HG03039 (cell line): ENCODE measurements around the gene MPND.

Experiments
- ATAC-seq: cut with Tn5 transposase; IDR thresholded peaks from one replicate; pipeline ENCODE4 v1.9.1; 2021; ENCODE audit warnings: mild to moderate bottlenecking, moderate library complexity; ENCODE audit not compliant: unreplicated experiment

The MPND gene

GRCh38 chr19:4363571-4364304 lies 20.4 kb downstream of the MPND start:
- no peak for ATAC-seq

GRCh38 chr19:4365341-4365740 lies 22.0 kb downstream of the MPND start:
- no peak for ATAC-seq

GRCh38 chr19:4365791-4366665 lies 22.7 kb downstream of the MPND start:
- no peak for ATAC-seq

GRCh38 chr19:4366666-4367335 lies 23.4 kb downstream of the MPND start:
- ATAC-seq: no peak

GRCh38 chr19:4367336-4367723 lies 24.0 kb downstream of the MPND start:
- no peak for ATAC-seq

- ATAC-seq: no peak
Measured at GRCh38 chr19:4367781-4368127, 24.4 kb downstream of the MPND start.

- ATAC-seq: no peak
Measured at GRCh38 chr19:4368128-4368820, 24.9 kb downstream of the MPND start.

- ATAC-seq: no peak
Measured at GRCh38 chr19:4369109-4369887, 25.9 kb downstream of the MPND start.

- no peak for ATAC-seq
Measured at GRCh38 chr19:4369888-4370260, 26.5 kb downstream of the MPND start.

- ATAC-seq: no peak
Measured at GRCh38 chr19:4370418-4371041, 27.2 kb downstream of the MPND start.

GRCh38 chr19:4371247-4372164 lies 28.1 kb downstream of the MPND start:
- ATAC-seq: no peak

- ATAC-seq: no peak
Measured at GRCh38 chr19:4372165-4373012, 29.0 kb downstream of the MPND start.

GRCh38 chr19:4373013-4373367 lies 29.6 kb downstream of the MPND start:
- no peak for ATAC-seq

GRCh38 chr19:4373601-4374497 lies 30.5 kb downstream of the MPND start:
- no peak for ATAC-seq

- no peak for ATAC-seq
Measured at GRCh38 chr19:4374498-4375163, 31.3 kb downstream of the MPND start.

GRCh38 chr19:4375164-4376027 lies 32.0 kb downstream of the MPND start:
- no peak for ATAC-seq
